ACC112 (cell line): ENCODE measurements around the gene TUBGCP6.
"Not testable (repeated sequence)": the region's sequence is repeated elsewhere in the genome, so short reads cannot be mapped to it uniquely, and the experiment has no call there.

Experiments used
- H2AFZ ChIP-seq: fragments of 200-600 bp; sonication (generic); one replicate; pipeline ENCODE4 v1.6.0; 2017; ENCODE audit warnings: antibody characterized with exemption, low read length; ENCODE audit not compliant: unreplicated experiment
- H3K27ac ChIP-seq: fragments of 200-600 bp; sonication (generic); 2 replicates; pipeline ENCODE4 v1.5.1; 2014; ENCODE audit warnings: low read depth, mild to moderate bottlenecking, antibody characterized with exemption, low read length, moderate library complexity
- H3K27me3 ChIP-seq: fragments of 200-600 bp; sonication (generic); 2 replicates; pipeline ENCODE4 v1.6.1; 2014; ENCODE audit warnings: mild to moderate bottlenecking, antibody characterized with exemption, low read length, moderate library complexity, mixed read lengths; ENCODE audit not compliant: insufficient read depth
- H3K36me3 ChIP-seq: fragments of 200-600 bp; sonication (generic); 2 replicates; pipeline ENCODE4 v1.6.1; 2016; ENCODE audit warnings: mild to moderate bottlenecking, antibody characterized with exemption, low read length, moderate library complexity, mixed read lengths; ENCODE audit not compliant: insufficient read depth
- H3K4me1 ChIP-seq: fragments of 200-600 bp; sonication (generic); one replicate; pipeline ENCODE4 v1.6.1; 2016; ENCODE audit warnings: low read length, mixed read lengths; ENCODE audit not compliant: insufficient read depth, unreplicated experiment, control insufficient read depth
- H3K4me3 ChIP-seq: fragments of 200-600 bp; sonication (generic); 2 replicates; pipeline ENCODE4 v1.5.1; 2014; ENCODE audit warnings: mild to moderate bottlenecking, low read depth, low read length
- H3K79me2 ChIP-seq: fragments of 200-600 bp; sonication (generic); one replicate; pipeline ENCODE4 v1.6.0; 2016; ENCODE audit warnings: low read length; ENCODE audit not compliant: control insufficient read depth, unreplicated experiment, insufficient read depth

TUBGCP6 gene

GRCh38 chr22:50277761-50278160 is 32.9 kb upstream of the TUBGCP6 start:
- Histone ChIP-seq H3K27me3 (no peaks in the 10 kb centered on the region), H3K79me2 (no peaks in the 10 kb centered on the region), H2AFZ (no peak overlapping the region), H3K4me1 (peaks cover 9% of the 10 kb centered on the region), H3K27ac (no peak overlapping the region), H3K36me3 (peaks cover 9% of the 10 kb centered on the region; the same call in 1 of the 2 replicates), H3K4me3 (no peak overlapping the region)

- H3K27me3 ChIP-seq: no peaks in the 10 kb centered on the region
- H3K79me2 ChIP-seq: no peaks in the 10 kb centered on the region
- H3K4me3 ChIP-seq: no peak overlapping the region
- peaks cover 4% of the 10 kb centered on the region for H3K4me1 ChIP-seq
- no peak overlapping the region for H2AFZ ChIP-seq
- peaks cover 4% of the 10 kb centered on the region; the same call in 1 of the 2 replicates for H3K36me3 ChIP-seq
- H3K27ac ChIP-seq: no peak overlapping the region
Measured at GRCh38 chr22:50276143-50276542, 31.3 kb upstream of the TUBGCP6 start.

- peaks cover 4% of the 10 kb centered on the region; the same call in 1 of the 2 replicates for H3K36me3 ChIP-seq
- H2AFZ ChIP-seq: no peak overlapping the region
- no peak overlapping the region for H3K4me3 ChIP-seq
- no peaks in the 10 kb centered on the region for H3K27me3 ChIP-seq
- H3K79me2 ChIP-seq: no peaks in the 10 kb centered on the region
- peaks cover 7% of the 10 kb centered on the region for H3K4me1 ChIP-seq
- H3K27ac ChIP-seq: no peak overlapping the region
Measured at GRCh38 chr22:50275181-50276055, 30.6 kb upstream of the TUBGCP6 start.

- H3K36me3 ChIP-seq: peaks cover 4% of the 10 kb centered on the region; the same call in 1 of the 2 replicates
- no peak overlapping the region for H3K27ac ChIP-seq
- H3K4me3 ChIP-seq: no peak overlapping the region
- H2AFZ ChIP-seq: no peak overlapping the region
- H3K4me1 ChIP-seq: peaks cover 7% of the 10 kb centered on the region
- no peaks in the 10 kb centered on the region for H3K27me3 ChIP-seq
- H3K79me2 ChIP-seq: no peaks in the 10 kb centered on the region
Measured at GRCh38 chr22:50274771-50275170, 29.9 kb upstream of the TUBGCP6 start.

GRCh38 chr22:50274311-50274710 is 29.5 kb upstream of the TUBGCP6 start:
- H2AFZ ChIP-seq: no peak overlapping the region
- H3K27ac ChIP-seq: no peak overlapping the region
- H3K36me3 ChIP-seq: peaks cover 4% of the 10 kb centered on the region; the same call in 1 of the 2 replicates

GRCh38 chr22:50273781-50274180 is 29.0 kb upstream of the TUBGCP6 start:
- H2AFZ ChIP-seq, H3K36me3 ChIP-seq, H3K27ac ChIP-seq, H3K4me3 ChIP-seq, H3K27me3 ChIP-seq, H3K79me2 ChIP-seq: not testable (repeated sequence)
- peaks cover 11% of the 10 kb centered on the region for H3K4me1 ChIP-seq

More at GRCh38 chr22:50274311-50274710, 29.5 kb upstream of the TUBGCP6 start:
- no peaks in the 10 kb centered on the region for H3K79me2 ChIP-seq
- no peaks in the 10 kb centered on the region for H3K27me3 ChIP-seq
- no peak overlapping the region for H3K4me3 ChIP-seq
- H3K4me1 ChIP-seq: peaks cover 7% of the 10 kb centered on the region

- H3K79me2 ChIP-seq, H3K4me3 ChIP-seq, H2AFZ ChIP-seq, H3K36me3 ChIP-seq, H3K27ac ChIP-seq, H3K27me3 ChIP-seq: not testable (repeated sequence)
- H3K4me1 ChIP-seq: peaks cover 15% of the 10 kb centered on the region
Measured at GRCh38 chr22:50273352-50273751, 28.5 kb upstream of the TUBGCP6 start.

- H3K4me3 ChIP-seq: no peak overlapping the region
- no peak overlapping the region for H3K27ac ChIP-seq
- H3K4me1 ChIP-seq: peaks cover 20% of the 10 kb centered on the region
- H3K27me3 ChIP-seq: no peaks in the 10 kb centered on the region
- no peaks in the 10 kb centered on the region for H3K79me2 ChIP-seq
- H2AFZ ChIP-seq: no peak overlapping the region
- no peaks in the 10 kb centered on the region; the same call in 1 of the 2 replicates for H3K36me3 ChIP-seq
Measured at GRCh38 chr22:50272044-50272802, 27.4 kb upstream of the TUBGCP6 start.

- no peak overlapping the region for H2AFZ ChIP-seq
- no peaks in the 10 kb centered on the region for H3K27me3 ChIP-seq
- no peak overlapping the region for H3K27ac ChIP-seq
- no peaks in the 10 kb centered on the region; the same call in 1 of the 2 replicates for H3K36me3 ChIP-seq
- peak overlapping the region; percentile 78 for H3K4me3 ChIP-seq
- H3K79me2 ChIP-seq: no peaks in the 10 kb centered on the region
- H3K4me1 ChIP-seq: peaks cover 20% of the 10 kb centered on the region
Measured at GRCh38 chr22:50271519-50271970, 26.7 kb upstream of the TUBGCP6 start.

GRCh38 chr22:50270666-50271394 is 26.0 kb upstream of the TUBGCP6 start:
- H3K27me3 ChIP-seq: no peaks in the 10 kb centered on the region
- peaks cover 20% of the 10 kb centered on the region for H3K4me1 ChIP-seq
- no peak overlapping the region for H3K27ac ChIP-seq
- H3K79me2 ChIP-seq: no peaks in the 10 kb centered on the region
- H3K4me3 ChIP-seq: peak overlapping the region; percentile 78
- H2AFZ ChIP-seq: no peak overlapping the region
- no peaks in the 10 kb centered on the region for H3K36me3 ChIP-seq
